Pancreas (tissue), 10 donors: ENCODE measurements around the gene PPARA. TPM values are rescaled to one million over a fixed set of nuclear protein-coding genes. Genes with fewer than 3 reads are reported as not detected.

Experiments
- ATAC-seq, 4 donors: fragments of 200-7000 bp; cut with Tn5 transposase; one replicate each; pipeline versions ENCODE4 v1.8.0 to v1.9.1; 2020; ENCODE audit warnings: mild to moderate bottlenecking in 4 of 4, moderate library complexity in 4 of 4
- DNase-seq, 6 donors: peaks; one replicate each; pipeline ENCODE4 v3.0.0-alpha.2; 2020
- FAIRE-seq: peaks from 2 replicates; lab custom pipeline; 2012; peaks lifted over from hg19 to GRCh38; lab: Jason Lieb, UNC
- H3K27ac ChIP-seq, 4 donors: fragments of 200-600 bp; sonication (generic); 1 replicate in 3 of 4; 2 replicates in 1 of 4; pipeline versions ENCODE4 v1.5.0 to v1.8.0; 2020
- H3K27me3 ChIP-seq, 4 donors: fragments of 200-600 bp; one replicate each; pipeline ENCODE4 v1.8.0; 2021
- H3K36me3 ChIP-seq, 3 donors: fragments of 200-600 bp; sonication (generic) in 1 of 3; one replicate each; pipeline versions ENCODE4 v1.5.0 to v1.8.0; 2020 to 2021
- H3K4me1 ChIP-seq, 3 donors: fragments of 200-600 bp; one replicate each; pipeline ENCODE4 v1.8.0; 2021
- H3K4me3 ChIP-seq, 4 donors: fragments of 200-600 bp; sonication (generic) in 2 of 4; one replicate each; pipeline versions ENCODE4 v1.5.0 to v1.8.0; 2020 to 2021
- H3K9me3 ChIP-seq, 4 donors: fragments of 200-600 bp; one replicate each; pipeline ENCODE4 v1.8.0; 2021
- CTCF ChIP-seq, 4 donors: fragments of 200-600 bp; sonication (generic) in 3 of 4; IDR thresholded peaks; one replicate each; pipeline versions ENCODE4 v1.5.0 to v1.8.0; 2021; ENCODE audit warnings: antibody characterized with exemption in 4 of 4
- WGBS, 2 donors: extraction: QIAGEN DNeasy Blood & Tissue Kit; methylation state at CpG; one replicate each; pipeline ENCODE4 v1.1.7; 2013; 5-methylcytosine and 5-hydroxymethylcytosine counted together
- intact Hi-C, 3 donors: fragments of 100-400 bp; cut with DNase I; formaldehyde crosslinking; loops; one replicate each; pipeline versions ENCODE4 v1.11.1 to v1.14.2; 2022
- polyA plus RNA-seq, 2 donors: library from polyadenylated mRNA; stranded (reverse); fragments of 200-250 nt; gene quantifications; one replicate each; pipeline ENCODE4 v1.2.3, GENCODE V29; 2013
- total RNA-seq, 6 donors: library from RNA; stranded (reverse); fragmentation: NEBNext Ultra II Directional in 4 of 6; extraction: Animal tissue kit (Norgen Biotek cat#: 25700) in 4 of 6; gene quantifications; one replicate each; pipeline versions ENCODE4 v1.2.1 to v1.2.4, GENCODE V29; 2021 to 2023
- donor health status: healthy with polysubstance abuse.
- donor health status: DM: no; HTN: no; CAD: no; lungs with moderate emphysema.
- donor health status: DM: no; HTN: no; CAD: no.
- donor health status: control.
- donor health status: control.
- donor health status: Bipolar disorder and iron deficiency.
- donor health status: DM: yes; HTN: yes; CAD: no.
- donor health status: DM: no; HTN: no; CAD: no.
- donor health status: DM: no; HTN: no; CAD: no.
- donor health status: DM: yes; HTN: yes; CAD: no.

The PPARA gene
- total and polyA plus RNA-seq, 8 donors = 4.1 to 24.5 (median 14.7) TPM

- TF ChIP-seq CTCF (IDR thresholded peaks at IDR 0.05) = no peak
- ATAC-seq = no peak
- H3K4me1 ChIP-seq = no peaks in the 10 kb centered on the region
- FAIRE-seq = no peak
- peaks cover 0 to 29% (median 3%) of the 10 kb centered on the region in 3 donors for H3K36me3 ChIP-seq
- WGBS, 2 donors = 96 to 98% methylated on average over 29 of the region's 29 CpGs
- no peak overlapping the region for H3K27ac ChIP-seq
- H3K9me3 ChIP-seq = peaks cover 0 to 6% (median 0%) of the 10 kb centered on the region in 4 donors
- intact Hi-C loops = no loop called here
- H3K4me3 ChIP-seq = no peak overlapping the region
- no peaks in the 10 kb centered on the region for H3K27me3 ChIP-seq
- no peak for DNase-seq
These were observed 63.8 kb downstream of the PPARA start for GRCh38 chr22:46214149-46214548.

GRCh38 chr22:46214616-46215015 is 64.3 kb downstream of the PPARA start:
- intact Hi-C loops = no loop called here
- no peak for TF ChIP-seq CTCF (IDR thresholded peaks at IDR 0.05)
- 98% methylated on average over 28 of the region's 28 CpGs for WGBS, 2 donors
- Histone ChIP-seq H3K9me3 (peaks cover 0 to 1% (median 0%) of the 10 kb centered on the region in 4 donors), H3K4me1 (no peaks in the 10 kb centered on the region), H3K27me3 (no peaks in the 10 kb centered on the region), H3K27ac (no peak overlapping the region), H3K4me3 (no peak overlapping the region), H3K36me3 (peaks cover 0 to 33% (median 2%) of the 10 kb centered on the region in 3 donors)
- no peak for ATAC-seq
- FAIRE-seq = no peak
- DNase-seq = no peak

- no peak overlapping the region for H3K27ac ChIP-seq
- TF ChIP-seq CTCF (IDR thresholded peaks at IDR 0.05) = no peak
- no peaks in the 10 kb centered on the region for H3K27me3 ChIP-seq
- peaks cover 0 to 51% (median 5%) of the 10 kb centered on the region in 3 donors for H3K36me3 ChIP-seq
- DNase-seq = no peak
- H3K4me3 ChIP-seq = no peak overlapping the region
- intact Hi-C loops = no loop called here
- no peak for FAIRE-seq
- ATAC-seq = peak in 1 of 4 donors; percentile 24
- H3K4me1 ChIP-seq = no peaks in the 10 kb centered on the region
- H3K9me3 ChIP-seq = no peaks in the 10 kb centered on the region
- 75 to 76% methylated on average over 10 of the region's 10 CpGs for WGBS, 2 donors
These were observed 69.3 kb downstream of the PPARA start for GRCh38 chr22:46219636-46220035.

GRCh38 chr22:46220921-46221320 is 70.6 kb downstream of the PPARA start:
- FAIRE-seq = no peak
- Histone ChIP-seq H3K4me1 (no peaks in the 10 kb centered on the region), H3K4me3 (no peak overlapping the region), H3K36me3 (peaks cover 0 to 44% (median 5%) of the 10 kb centered on the region in 3 donors), H3K27ac (no peak overlapping the region), H3K9me3 (no peaks in the 10 kb centered on the region), H3K27me3 (no peaks in the 10 kb centered on the region)
- intact Hi-C loops = no loop called here
- no peak for TF ChIP-seq CTCF (IDR thresholded peaks at IDR 0.05)
- 96 to 97% methylated on average over 5 of the region's 5 CpGs for WGBS, 2 donors
- DNase-seq = no peak
- ATAC-seq = no peak

GRCh38 chr22:46224044-46224897 is 73.9 kb downstream of the PPARA start:
- peak in 1 of 4 donors; percentile 11 for ATAC-seq
- no peak for FAIRE-seq
- H3K9me3 ChIP-seq = no peaks in the 10 kb centered on the region
- H3K4me1 ChIP-seq = no peaks in the 10 kb centered on the region
- intact Hi-C loops = no loop called here
- no peak for TF ChIP-seq CTCF (IDR thresholded peaks at IDR 0.05)
- peaks cover 0 to 24% (median 5%) of the 10 kb centered on the region in 3 donors for H3K36me3 ChIP-seq
- no peaks in the 10 kb centered on the region for H3K27me3 ChIP-seq
- H3K27ac ChIP-seq = no peak overlapping the region
- WGBS, 2 donors = 91 to 92% methylated on average over 23 of the region's 23 CpGs
- DNase-seq = no peak
- no peak overlapping the region for H3K4me3 ChIP-seq
